SH-SY5Y (cell line): ENCODE measurements around the gene RXRA.

Experiments
- GATA2 ChIP-seq: IDR thresholded peaks from 2 replicates; pipeline ENCODE4 v1.6.1; 2011; ENCODE audit warnings: mild to moderate bottlenecking, low read depth, low read length
- GATA3 ChIP-seq: IDR thresholded peaks from 2 replicates; pipeline ENCODE4 v1.6.1; 2011; ENCODE audit warnings: low read depth, mild to moderate bottlenecking, low read length, moderate library complexity

- TF ChIP-seq GATA2 (no peak), GATA3 (no peak)
Measured at GRCh38 chr9:134422301-134423090, 96.2 kb downstream of the RXRA start.
